SH-SY5Y (cell line): ENCODE data around the gene ATG9A.

Experiments used
- GATA2 ChIP-seq: IDR thresholded peaks from 2 replicates; pipeline ENCODE4 v1.6.1; 2011; ENCODE audit warnings: mild to moderate bottlenecking, low read depth, low read length
- GATA3 ChIP-seq: IDR thresholded peaks from 2 replicates; pipeline ENCODE4 v1.6.1; 2011; ENCODE audit warnings: low read depth, mild to moderate bottlenecking, low read length, moderate library complexity

GRCh38 chr2:219207134-219207883 is 22.1 kb downstream of the ATG9A start:
- TF ChIP-seq GATA3, result no peak
- no peak for TF ChIP-seq GATA2
